ENCODE results near the gene GEMIN7.

DNA sequence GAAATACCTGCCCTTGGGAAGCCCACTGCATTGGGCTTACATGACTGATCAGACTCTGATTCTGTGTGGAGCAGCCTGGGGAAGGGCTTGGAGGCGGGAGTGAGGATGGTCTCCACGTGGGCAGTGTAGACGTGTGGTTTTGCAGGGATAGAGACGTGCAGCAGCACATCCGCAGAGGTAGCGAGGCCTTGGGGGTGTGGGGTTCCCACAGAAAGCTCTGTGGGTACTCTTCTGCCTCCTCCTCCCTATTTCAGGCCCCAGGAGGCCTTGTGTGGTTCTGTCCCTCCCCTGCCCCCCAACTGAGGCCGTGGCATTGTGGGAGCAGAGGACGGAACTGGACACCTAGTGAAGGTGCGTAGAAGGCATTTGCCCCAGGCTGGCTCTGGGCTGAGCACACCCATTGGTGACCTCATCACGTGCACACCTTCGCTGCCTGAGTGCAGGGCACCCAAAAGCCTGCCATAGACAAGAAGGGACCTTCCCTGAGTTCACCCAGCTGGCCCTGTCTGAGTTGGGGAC is 42.8 kb downstream of the GEMIN7 start:
- TF ChIP-seq, protein P1, sequence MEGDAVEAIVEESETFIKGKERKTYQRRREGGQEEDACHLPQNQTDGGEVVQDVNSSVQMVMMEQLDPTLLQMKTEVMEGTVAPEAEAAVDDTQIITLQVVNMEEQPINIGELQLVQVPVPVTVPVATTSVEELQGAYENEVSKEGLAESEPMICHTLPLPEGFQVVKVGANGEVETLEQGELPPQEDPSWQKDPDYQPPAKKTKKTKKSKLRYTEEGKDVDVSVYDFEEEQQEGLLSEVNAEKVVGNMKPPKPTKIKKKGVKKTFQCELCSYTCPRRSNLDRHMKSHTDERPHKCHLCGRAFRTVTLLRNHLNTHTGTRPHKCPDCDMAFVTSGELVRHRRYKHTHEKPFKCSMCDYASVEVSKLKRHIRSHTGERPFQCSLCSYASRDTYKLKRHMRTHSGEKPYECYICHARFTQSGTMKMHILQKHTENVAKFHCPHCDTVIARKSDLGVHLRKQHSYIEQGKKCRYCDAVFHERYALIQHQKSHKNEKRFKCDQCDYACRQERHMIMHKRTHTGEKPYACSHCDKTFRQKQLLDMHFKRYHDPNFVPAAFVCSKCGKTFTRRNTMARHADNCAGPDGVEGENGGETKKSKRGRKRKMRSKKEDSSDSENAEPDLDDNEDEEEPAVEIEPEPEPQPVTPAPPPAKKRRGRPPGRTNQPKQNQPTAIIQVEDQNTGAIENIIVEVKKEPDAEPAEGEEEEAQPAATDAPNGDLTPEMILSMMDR (IDR thresholded peaks at IDR 0.05) = no peak
- no peak for TF ChIP-seq POLR2A (IDR thresholded peaks at IDR 0.05)

Data from body of pancreas (tissue), 4 donors.